Measurements from ENCODE around the gene SLC17A7.

Gene SLC17A7

Small RNA genes lying within 50 kb of the gene (small RNA-seq; reads per million reads assigned to genes)
- 0 reads per million in 2 experiments for gene SNORD32A
- gene SNORD33, result 0 reads per million in 2 experiments
- 0 reads per million in 2 experiments for gene SNORD34
- gene SNORD35A, result 0 reads per million in 2 experiments
